ENCODE measurements around the gene ATG10.
"Not testable (repeated sequence)": the region's sequence is repeated elsewhere in the genome, so short reads cannot be mapped to it uniquely, and the experiment has no call there.

ATG10 gene

DNA sequence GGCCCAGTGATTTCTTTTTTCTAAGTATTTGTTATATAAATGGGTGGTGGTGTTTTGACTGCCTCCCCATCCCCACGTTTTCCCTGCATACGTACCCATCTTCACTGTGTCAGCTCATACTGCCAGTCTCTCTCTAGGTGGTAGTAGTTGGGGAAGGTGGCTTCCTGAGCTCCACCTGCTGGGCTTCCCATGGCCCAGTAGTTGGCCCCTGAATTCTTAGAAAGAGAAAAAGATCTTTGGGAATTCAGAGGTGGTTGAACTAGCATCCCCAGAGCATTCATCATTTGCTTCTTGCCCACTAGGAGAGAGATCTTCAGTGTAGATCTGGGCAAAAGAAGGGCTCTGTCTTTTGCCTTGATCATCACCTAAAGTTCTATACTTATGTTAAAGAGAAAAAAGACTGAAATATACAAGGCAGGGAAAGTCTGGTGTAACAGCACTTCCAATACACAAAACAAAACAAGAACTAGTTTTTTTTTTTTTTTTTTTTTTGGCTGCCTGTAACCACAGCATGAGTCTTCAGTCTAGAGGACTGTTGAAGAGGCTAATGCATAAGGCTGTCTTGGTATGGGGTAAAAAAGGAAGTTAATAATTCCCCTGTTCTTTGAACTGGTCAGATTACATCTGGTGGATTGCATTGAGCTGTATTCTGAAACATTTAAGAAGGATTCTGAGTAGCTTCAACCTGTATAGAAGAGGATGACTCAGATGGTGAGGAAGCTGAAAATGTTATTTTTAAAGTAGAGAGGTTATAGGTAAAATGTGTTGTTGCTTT, 128.7 kb downstream of the ATG10 start:
- H3K27me3 Mint-ChIP-seq, result no peaks in the 10 kb centered on the region
- no peaks in the 10 kb centered on the region for H3K36me3 Mint-ChIP-seq (ENCODE audit: low read depth)
- H3K4me1 Mint-ChIP-seq (ENCODE audit: low read depth), result peaks cover 15% of the 10 kb centered on the region
- H3K9me3 Mint-ChIP-seq, result no peaks in the 10 kb centered on the region
- intact Hi-C loops (cut with micrococcal nuclease), result no loop called here
- H3K27ac Mint-ChIP-seq, result no peak overlapping the region
- no peak overlapping the region for H3K4me3 Mint-ChIP-seq

DNA sequence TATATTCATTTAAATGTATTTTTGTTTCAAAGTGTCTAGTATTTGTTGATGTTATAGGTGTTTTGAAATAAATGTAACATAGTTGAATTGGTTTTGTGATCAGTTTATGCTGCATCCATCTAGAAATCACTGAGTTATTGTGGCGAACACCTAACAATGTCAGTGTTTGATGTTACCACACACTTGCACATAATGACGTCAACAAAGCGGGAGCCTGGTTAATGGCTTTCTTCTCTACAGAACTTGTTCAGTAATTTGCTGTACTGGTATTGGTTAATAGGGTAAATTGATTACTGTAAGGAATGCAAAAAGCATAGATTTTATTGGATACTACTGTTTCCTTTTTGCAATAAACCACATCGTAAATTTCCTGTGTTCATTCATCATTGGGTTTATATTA, 133.0 kb downstream of the ATG10 start:
- Mint-ChIP-seq H3K36me3 (ENCODE audit: low read depth) (no peaks in the 10 kb centered on the region), H3K27me3 (no peaks in the 10 kb centered on the region), H3K27ac (no peak overlapping the region), H3K4me3 (no peak overlapping the region), H3K9me3 (no peaks in the 10 kb centered on the region), H3K4me1 (ENCODE audit: low read depth) (peaks cover 23% of the 10 kb centered on the region)
- intact Hi-C loops (cut with micrococcal nuclease), result no loop called here

DNA sequence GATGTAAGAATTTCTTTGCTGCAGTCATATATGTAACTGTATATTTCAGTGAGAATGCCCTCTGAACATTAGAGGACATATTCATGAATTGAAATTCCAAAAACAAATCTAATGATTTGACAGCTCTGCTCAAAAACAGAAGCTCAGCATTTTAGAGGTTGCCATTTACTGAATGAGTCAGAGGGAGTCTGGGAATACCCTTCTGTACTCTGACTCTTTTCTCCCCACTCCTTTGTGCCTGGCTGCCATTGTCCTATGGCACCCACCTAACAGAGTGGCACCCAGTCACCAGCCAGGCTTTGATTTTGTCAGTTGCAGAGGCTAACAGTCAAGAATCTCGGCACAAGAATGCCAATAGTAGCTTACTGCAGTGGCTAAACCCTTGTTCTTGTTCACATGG, 133.6 kb downstream of the ATG10 start:
- Mint-ChIP-seq H3K4me1 (ENCODE audit: low read depth) (peaks cover 20% of the 10 kb centered on the region), H3K9me3 (no peaks in the 10 kb centered on the region), H3K4me3 (no peak overlapping the region), H3K27me3 (no peaks in the 10 kb centered on the region), H3K36me3 (ENCODE audit: low read depth) (no peaks in the 10 kb centered on the region), H3K27ac (no peak overlapping the region)
- intact Hi-C loops (cut with micrococcal nuclease), result no loop called here

DNA sequence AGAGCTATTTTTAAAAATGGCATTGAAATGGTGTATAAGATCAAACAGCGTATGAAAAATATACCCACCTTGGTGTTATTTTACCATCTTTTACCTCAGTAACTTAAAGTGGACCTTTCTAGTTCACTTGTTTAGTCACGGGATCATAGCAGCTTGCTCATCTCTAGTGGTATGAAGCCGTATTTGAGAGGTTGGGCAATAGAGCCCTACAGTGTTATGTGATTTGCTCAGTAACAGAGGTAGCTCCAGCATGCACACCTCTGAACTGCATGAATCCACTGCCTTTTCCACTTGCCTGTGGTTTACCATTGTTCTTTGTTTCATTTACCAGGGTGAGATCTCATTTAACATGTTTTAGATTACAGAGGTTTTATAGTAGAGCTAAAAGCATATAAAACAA, 134.4 kb downstream of the ATG10 start:
- Mint-ChIP-seq H3K4me1 (ENCODE audit: low read depth) (peaks cover 12% of the 10 kb centered on the region), H3K27me3 (no peaks in the 10 kb centered on the region), H3K4me3 (no peak overlapping the region), H3K36me3 (ENCODE audit: low read depth) (no peaks in the 10 kb centered on the region), H3K27ac (no peak overlapping the region), H3K9me3 (no peaks in the 10 kb centered on the region)
- intact Hi-C loops (cut with micrococcal nuclease), result no loop called here

DNA sequence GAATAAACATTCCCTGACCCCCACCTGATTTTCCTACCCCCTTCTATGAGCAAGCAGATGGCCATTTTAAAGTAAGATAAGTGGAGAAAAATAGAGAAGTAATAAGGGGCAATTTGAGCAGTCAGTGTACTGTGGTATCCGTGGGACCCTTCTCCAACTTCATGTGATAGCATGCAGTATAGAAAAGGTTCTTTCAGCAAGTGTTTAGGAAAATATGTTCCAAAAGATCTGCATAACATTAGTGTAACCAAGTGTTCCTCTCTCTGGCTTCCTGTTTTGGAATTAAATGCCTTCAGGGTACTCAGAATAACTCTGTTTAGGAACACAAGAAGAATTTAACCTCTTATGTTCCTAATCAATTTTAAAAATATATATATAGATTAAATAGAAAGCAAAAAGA, 134.9 kb downstream of the ATG10 start:
- Mint-ChIP-seq H3K27ac (no peak overlapping the region), H3K27me3 (no peaks in the 10 kb centered on the region), H3K36me3 (ENCODE audit: low read depth) (no peaks in the 10 kb centered on the region), H3K4me3 (no peak overlapping the region), H3K4me1 (ENCODE audit: low read depth) (peaks cover 10% of the 10 kb centered on the region), H3K9me3 (no peaks in the 10 kb centered on the region)
- intact Hi-C loops (cut with micrococcal nuclease), result loop anchor here (1.0 kb wide), 1 partner anchor 119 kb away; no protein-coding TSS in a partner anchor

DNA sequence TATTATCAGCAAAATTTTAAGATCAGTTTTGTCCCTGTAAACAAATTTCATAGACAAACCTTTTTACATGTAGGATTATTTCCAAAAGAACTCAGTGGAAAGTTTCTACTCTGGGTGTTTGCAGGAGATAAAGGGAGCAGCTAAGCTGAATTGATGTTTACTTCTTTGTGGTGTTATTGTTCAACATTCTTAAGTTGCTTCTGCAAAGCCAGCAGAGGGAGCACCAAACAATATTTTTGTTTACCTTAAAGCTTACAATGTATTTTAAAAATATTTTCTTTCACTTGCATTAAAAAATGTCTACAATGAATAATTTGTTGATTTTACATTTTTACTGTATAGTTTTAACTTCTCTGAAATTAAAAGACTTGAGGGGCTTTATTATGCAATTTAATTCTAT, 135.4 kb downstream of the ATG10 start:
- Mint-ChIP-seq H3K9me3 (no peaks in the 10 kb centered on the region), H3K27ac (no peak overlapping the region), H3K4me1 (ENCODE audit: low read depth) (peaks cover 10% of the 10 kb centered on the region), H3K27me3 (no peaks in the 10 kb centered on the region), H3K4me3 (no peak overlapping the region), H3K36me3 (ENCODE audit: low read depth) (no peaks in the 10 kb centered on the region)
- intact Hi-C loops (cut with micrococcal nuclease), result loop anchor here (1.0 kb wide), 1 partner anchor 118 kb away; no protein-coding TSS in a partner anchor

DNA sequence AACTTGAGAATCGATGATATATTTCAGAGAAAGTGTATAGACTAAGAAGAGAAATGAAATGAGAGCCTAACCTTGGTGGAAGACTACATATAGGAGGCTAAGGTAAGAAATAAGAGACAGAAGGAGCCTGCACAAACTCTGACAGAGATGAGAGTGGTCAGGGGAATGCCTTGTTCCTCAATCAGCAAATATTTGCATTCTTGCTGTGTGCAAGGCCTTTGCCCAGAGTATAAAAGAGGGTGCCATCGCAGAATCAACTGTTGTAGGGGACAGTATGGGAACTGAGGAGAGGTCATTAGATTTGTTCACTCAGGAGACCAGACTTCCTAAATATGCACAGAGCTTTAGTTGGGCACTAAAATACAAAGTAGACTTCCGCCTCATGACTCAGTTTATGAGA, 137.2 kb downstream of the ATG10 start:
- no peak overlapping the region for H3K4me3 Mint-ChIP-seq
- intact Hi-C loops (cut with micrococcal nuclease), result loop anchor here (2.0 kb wide), 1 partner anchor 58 kb away; no protein-coding TSS in a partner anchor

DNA sequence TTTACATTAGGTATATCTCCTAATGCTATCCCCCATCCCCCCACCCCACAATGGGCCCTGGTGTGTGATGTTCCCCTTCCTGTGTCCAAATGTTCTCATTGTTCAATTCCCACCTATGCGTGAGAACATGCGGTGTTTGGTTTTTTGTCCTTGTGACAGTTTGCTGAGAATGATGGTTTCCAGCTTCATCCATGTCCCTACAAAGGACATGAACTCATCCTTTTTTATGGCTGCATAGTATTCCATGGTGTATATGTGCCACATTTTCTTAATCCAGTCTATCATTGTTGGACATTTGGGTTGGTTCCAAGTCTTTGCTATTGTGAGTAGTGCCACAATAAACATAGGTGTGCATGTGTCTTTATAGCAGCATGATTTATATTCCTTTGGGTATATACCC, 138.1 kb downstream of the ATG10 start:
- intact Hi-C loops (cut with micrococcal nuclease), result loop anchor here (2.0 kb wide), 1 partner anchor 57 kb away; no protein-coding TSS in a partner anchor
- not testable (repeated sequence) for H3K27me3 Mint-ChIP-seq; H3K4me3 Mint-ChIP-seq; H3K9me3 Mint-ChIP-seq; H3K36me3 Mint-ChIP-seq (ENCODE audit: low read depth); H3K27ac Mint-ChIP-seq
- peaks cover 10% of the 10 kb centered on the region for H3K4me1 Mint-ChIP-seq (ENCODE audit: low read depth)

More for the DNA sequence above, 137.2 kb downstream of the ATG10 start:
- Mint-ChIP-seq H3K27me3 (no peaks in the 10 kb centered on the region), H3K4me1 (ENCODE audit: low read depth) (peaks cover 10% of the 10 kb centered on the region), H3K9me3 (no peaks in the 10 kb centered on the region), H3K36me3 (ENCODE audit: low read depth) (no peaks in the 10 kb centered on the region), H3K27ac (no peak overlapping the region)

DNA sequence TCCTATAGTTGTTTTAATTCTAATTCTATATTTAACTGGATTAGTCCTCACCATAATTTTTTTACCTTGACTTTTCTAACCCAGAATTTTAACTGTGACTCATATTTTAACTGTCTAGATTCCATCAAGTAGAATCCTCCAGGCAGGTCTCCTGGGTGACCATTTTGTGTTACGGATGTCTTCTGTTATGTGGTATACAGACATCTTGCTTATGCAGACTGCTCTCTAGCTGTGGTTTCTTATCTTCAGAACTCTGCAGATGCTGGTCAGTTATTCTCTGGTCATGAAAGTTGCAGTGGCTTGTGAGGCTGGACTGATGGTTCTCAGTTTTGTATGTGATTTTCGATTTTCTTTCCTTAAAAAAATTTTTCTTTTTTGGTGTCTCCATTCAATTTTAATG, 139.4 kb downstream of the ATG10 start:
- no peak overlapping the region for H3K27ac Mint-ChIP-seq
- H3K9me3 Mint-ChIP-seq, result no peaks in the 10 kb centered on the region
- no peaks in the 10 kb centered on the region for H3K27me3 Mint-ChIP-seq
- H3K4me3 Mint-ChIP-seq, result no peak overlapping the region
- H3K36me3 Mint-ChIP-seq (ENCODE audit: low read depth), result no peaks in the 10 kb centered on the region
- H3K4me1 Mint-ChIP-seq (ENCODE audit: low read depth), result peaks cover 6% of the 10 kb centered on the region
- intact Hi-C loops (cut with micrococcal nuclease), result no loop called here

DNA sequence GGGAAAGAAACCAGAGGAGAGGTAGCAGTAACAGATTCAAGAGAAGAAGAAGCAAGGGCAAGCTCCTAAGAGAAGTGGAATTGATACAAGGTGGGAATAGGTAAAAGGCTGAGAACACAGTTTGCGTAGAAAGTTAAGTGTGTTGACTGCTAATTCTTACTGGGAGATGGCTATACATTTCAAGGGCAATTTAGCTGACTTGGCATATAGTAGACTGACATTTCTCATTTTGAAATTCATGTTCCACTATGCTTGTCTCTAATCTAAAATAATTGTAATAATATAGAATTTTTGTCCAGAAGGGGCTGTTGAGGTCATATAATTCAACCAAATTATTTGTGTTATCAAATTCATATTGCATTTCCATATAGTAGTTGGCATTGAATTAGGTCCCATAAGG, 144.0 kb downstream of the ATG10 start:
- H3K36me3 Mint-ChIP-seq (ENCODE audit: low read depth), result no peaks in the 10 kb centered on the region
- no peak overlapping the region for H3K27ac Mint-ChIP-seq
- no peak overlapping the region for H3K4me3 Mint-ChIP-seq
- intact Hi-C loops (cut with micrococcal nuclease), result no loop called here
- no peaks in the 10 kb centered on the region for H3K9me3 Mint-ChIP-seq
- H3K4me1 Mint-ChIP-seq (ENCODE audit: low read depth), result no peaks in the 10 kb centered on the region
- H3K27me3 Mint-ChIP-seq, result no peaks in the 10 kb centered on the region

DNA sequence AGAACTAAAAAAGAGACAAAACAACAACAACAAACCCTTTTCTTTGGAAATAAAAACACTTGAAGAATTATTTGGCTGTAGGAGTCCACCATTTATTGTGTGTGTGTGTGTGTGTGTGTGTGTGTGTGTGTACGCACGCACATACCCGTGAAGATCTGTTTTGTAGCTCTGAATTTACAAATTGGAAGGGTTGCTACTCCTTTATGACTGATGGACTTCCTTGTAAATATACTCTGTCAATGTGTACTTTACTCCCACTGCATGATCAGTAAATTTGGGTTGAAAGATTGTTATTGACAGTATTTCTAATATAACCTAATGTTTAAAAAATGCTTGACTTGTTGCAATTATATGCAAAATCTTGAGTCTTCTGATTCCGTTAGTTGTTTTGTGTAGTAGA, 148.1 kb downstream of the ATG10 start:
- intact Hi-C loops (cut with micrococcal nuclease), result no loop called here

DNA sequence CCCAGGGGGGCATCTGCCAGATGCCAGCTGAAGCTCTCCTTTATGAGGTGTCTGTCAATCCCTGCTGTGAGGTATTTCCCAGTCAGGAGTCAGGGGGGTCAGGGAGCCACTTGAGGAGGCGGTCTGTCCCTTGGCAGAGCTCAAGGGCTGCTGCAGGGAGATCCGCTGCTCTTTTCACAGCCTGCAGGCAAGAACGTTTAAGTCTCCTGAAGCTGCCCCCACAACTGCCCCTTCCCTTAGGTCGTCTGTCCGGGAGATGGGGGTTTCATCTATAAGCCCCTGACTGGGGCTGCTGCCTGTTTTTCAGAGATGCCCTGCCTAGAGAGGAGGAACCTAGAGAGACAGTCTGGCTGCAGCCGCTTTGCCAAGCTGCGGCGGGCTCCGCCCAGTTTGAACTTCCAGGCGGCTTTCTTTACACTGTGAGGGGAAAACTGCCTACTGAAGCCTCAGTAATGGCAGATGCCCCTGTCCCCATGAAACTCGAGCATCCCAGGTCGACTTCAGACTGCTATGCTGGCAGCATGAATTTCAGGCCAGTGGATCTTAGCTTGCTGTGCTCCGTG, 158.0 kb downstream of the ATG10 start:
- intact Hi-C loops (cut with micrococcal nuclease), result no loop called here
- H3K36me3 Mint-ChIP-seq (ENCODE audit: low read depth), result no peaks in the 10 kb centered on the region

More for the DNA sequence above, 148.1 kb downstream of the ATG10 start:
- H3K4me3 Mint-ChIP-seq, result no peak overlapping the region
- no peak overlapping the region for H3K27ac Mint-ChIP-seq
- H3K4me1 Mint-ChIP-seq (ENCODE audit: low read depth), result no peaks in the 10 kb centered on the region
- H3K9me3 Mint-ChIP-seq, result peaks cover 14% of the 10 kb centered on the region
- H3K36me3 Mint-ChIP-seq (ENCODE audit: low read depth), result no peaks in the 10 kb centered on the region
- no peaks in the 10 kb centered on the region for H3K27me3 Mint-ChIP-seq

DNA sequence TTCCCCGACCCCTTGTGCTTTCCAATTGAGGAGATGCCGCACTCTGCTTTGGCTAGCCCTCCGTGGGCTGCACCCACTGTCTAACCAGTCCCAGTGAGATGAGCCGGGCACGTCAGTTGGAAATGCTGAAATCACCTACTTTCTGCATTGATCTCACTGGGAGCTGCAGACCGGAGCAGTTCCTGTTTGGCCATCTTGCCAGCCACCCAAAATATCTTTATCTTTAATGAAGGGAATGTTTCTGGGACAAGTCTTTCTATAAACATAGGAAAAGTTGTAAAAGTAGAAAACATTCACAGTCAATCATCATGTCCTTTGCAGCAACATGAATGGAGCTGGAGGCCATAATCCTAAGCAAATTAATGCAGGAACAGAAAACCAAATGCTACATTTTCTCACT, 158.8 kb downstream of the ATG10 start:
- intact Hi-C loops (cut with micrococcal nuclease), result no loop called here
- Mint-ChIP-seq H3K4me3 (no peak overlapping the region), H3K9me3 (peaks cover 36% of the 10 kb centered on the region), H3K27ac (no peak overlapping the region), H3K27me3 (no peaks in the 10 kb centered on the region), H3K4me1 (ENCODE audit: low read depth) (no peaks in the 10 kb centered on the region), H3K36me3 (ENCODE audit: low read depth) (no peaks in the 10 kb centered on the region)

More for the DNA sequence above, 158.0 kb downstream of the ATG10 start:
- Mint-ChIP-seq H3K27me3 (no peaks in the 10 kb centered on the region), H3K9me3 (peaks cover 36% of the 10 kb centered on the region), H3K4me3 (no peak overlapping the region), H3K4me1 (ENCODE audit: low read depth) (no peaks in the 10 kb centered on the region), H3K27ac (no peak overlapping the region)

DNA sequence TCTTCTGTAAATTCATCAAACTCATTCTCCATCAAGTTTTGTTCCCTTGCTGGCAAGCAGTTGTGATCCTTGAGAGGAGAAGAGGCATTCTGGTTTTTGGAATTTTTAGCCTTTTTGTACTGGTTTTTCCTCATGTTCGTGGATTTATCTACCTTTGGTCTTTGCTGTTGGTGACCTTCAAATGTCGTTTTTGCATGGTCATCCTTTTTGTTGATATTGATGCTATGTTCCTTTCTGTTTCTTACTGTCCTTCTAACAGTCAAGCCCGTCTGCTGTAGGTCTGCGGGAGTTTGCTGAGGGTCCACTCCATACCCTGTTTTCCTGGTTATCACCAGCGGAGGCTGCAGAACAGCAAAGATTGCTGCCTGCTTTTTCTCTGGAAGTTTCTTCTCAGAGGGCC, 165.4 kb downstream of the ATG10 start:
- H3K9me3 Mint-ChIP-seq, result peaks cover 40% of the 10 kb centered on the region
- peaks cover 5% of the 10 kb centered on the region for H3K36me3 Mint-ChIP-seq (ENCODE audit: low read depth)
- no peak overlapping the region for H3K27ac Mint-ChIP-seq
- H3K27me3 Mint-ChIP-seq, result no peaks in the 10 kb centered on the region
- no peaks in the 10 kb centered on the region for H3K4me1 Mint-ChIP-seq (ENCODE audit: low read depth)
- intact Hi-C loops (cut with micrococcal nuclease), result no loop called here
- no peak overlapping the region for H3K4me3 Mint-ChIP-seq

DNA sequence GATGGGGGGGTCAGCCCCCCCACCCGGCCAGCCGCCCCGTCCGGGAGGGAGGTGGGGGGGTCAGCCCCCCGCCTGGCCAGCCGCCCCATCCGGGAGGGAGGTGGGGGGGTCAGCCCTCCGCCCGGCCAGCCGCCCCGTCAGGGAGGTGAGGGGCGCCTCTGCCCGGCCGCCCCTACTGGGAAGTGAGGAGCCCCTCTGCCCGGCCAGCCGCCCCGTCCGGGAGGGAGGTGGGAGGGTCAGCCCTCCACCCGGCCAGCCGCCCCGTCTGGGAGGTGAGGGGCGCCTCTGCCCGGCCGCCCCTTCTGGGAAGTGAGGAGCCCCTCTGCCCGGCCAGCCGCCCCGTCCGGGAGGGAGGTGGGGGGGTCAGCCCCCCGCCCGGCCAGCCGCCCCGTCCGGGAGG, 168.0 kb downstream of the ATG10 start:
- H3K4me3 Mint-ChIP-seq; intact Hi-C loops (cut with micrococcal nuclease): not testable (repeated sequence)
- H3K9me3 Mint-ChIP-seq, result peaks cover 30% of the 10 kb centered on the region

More for the DNA sequence above, 168.0 kb downstream of the ATG10 start:
- H3K27me3 Mint-ChIP-seq; H3K4me1 Mint-ChIP-seq (ENCODE audit: low read depth); H3K36me3 Mint-ChIP-seq (ENCODE audit: low read depth); H3K27ac Mint-ChIP-seq: not testable (repeated sequence)
